Vagina (tissue), 2 donors: ENCODE results near the gene RNF111.

ENCODE experiments used
- POLR2A ChIP-seq, 2 donors: fragments of 450-650 bp; IDR thresholded peaks; one replicate each; pipeline ENCODE4 v1.6.1; 2017; ENCODE audit warnings: antibody characterized with exemption in 2 of 2, mild to moderate bottlenecking in 2 of 2, moderate library complexity in 2 of 2
- POLR2AphosphoS5 ChIP-seq, 2 donors: sonication (generic); formaldehyde crosslinking; IDR thresholded peaks; one replicate each; pipeline ENCODE4 v1.9.0; 2017; ENCODE audit warnings: antibody characterized with exemption in 2 of 2, mild to moderate bottlenecking in 2 of 2, low read depth in 1 of 2; ENCODE audit not compliant: insufficient read depth in 1 of 2
- TF ChIP-seq, protein P1 (sequence below), 3 experiments: fragments of 450-650 bp in 2 of 3; fragments of 200-600 bp in 1 of 3; sonication (generic) in 1 of 3; IDR thresholded peaks; one replicate each; pipeline ENCODE4 v1.5.1; 2017 to 2019; ENCODE audit warnings: antibody characterized with exemption in 3 of 3, mild to moderate bottlenecking in 2 of 3, moderate library complexity in 2 of 3

DNA sequence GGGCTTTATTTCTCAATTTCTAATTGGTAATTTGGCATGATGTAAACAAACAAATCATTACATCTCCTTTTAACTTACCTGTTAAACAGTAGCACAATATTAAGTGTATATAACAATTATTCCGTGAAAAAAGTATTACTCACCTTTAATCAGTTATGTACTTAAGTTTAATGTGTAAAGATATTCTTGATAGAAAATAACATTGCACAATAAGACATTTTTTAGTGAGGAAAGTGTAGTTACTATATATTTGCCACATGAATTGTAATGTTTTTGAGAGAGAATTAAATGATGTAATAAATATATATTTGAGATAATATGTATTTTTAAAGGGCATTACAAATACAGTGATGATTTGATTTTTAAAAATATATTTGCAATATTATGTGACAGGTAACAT lies 106.6 kb downstream of the RNF111 start:
- TF ChIP-seq POLR2AphosphoS5 (IDR thresholded peaks at IDR 0.05; ENCODE audit: insufficient read depth in 1 of 2, low read depth in 1 of 2) = no peak
- TF ChIP-seq, protein P1, sequence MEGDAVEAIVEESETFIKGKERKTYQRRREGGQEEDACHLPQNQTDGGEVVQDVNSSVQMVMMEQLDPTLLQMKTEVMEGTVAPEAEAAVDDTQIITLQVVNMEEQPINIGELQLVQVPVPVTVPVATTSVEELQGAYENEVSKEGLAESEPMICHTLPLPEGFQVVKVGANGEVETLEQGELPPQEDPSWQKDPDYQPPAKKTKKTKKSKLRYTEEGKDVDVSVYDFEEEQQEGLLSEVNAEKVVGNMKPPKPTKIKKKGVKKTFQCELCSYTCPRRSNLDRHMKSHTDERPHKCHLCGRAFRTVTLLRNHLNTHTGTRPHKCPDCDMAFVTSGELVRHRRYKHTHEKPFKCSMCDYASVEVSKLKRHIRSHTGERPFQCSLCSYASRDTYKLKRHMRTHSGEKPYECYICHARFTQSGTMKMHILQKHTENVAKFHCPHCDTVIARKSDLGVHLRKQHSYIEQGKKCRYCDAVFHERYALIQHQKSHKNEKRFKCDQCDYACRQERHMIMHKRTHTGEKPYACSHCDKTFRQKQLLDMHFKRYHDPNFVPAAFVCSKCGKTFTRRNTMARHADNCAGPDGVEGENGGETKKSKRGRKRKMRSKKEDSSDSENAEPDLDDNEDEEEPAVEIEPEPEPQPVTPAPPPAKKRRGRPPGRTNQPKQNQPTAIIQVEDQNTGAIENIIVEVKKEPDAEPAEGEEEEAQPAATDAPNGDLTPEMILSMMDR (IDR thresholded peaks at IDR 0.05) = no peak
- TF ChIP-seq POLR2A (IDR thresholded peaks at IDR 0.05) = no peak
